RWPE2 (cell line): ENCODE data around the gene DOP1B.

Experiments used
- ATAC-seq: fragments of 200-7000 bp; cut with Tn5 transposase; 3 replicates; pipeline ENCODE4 v1.9.1; 2021; ENCODE audit warnings: low read depth
- DNase-seq: peaks from one replicate; pipeline ENCODE4 v3.0.0-alpha.2; 2020; ENCODE audit warnings: low spot score
- H3K27ac ChIP-seq: fragments of 450-650 bp; 2 replicates; pipeline ENCODE4 v1.5.1; 2017; ENCODE audit warnings: mild to moderate bottlenecking; ENCODE audit not compliant: poor library complexity, severe bottlenecking
- H3K27me3 ChIP-seq: fragments of 250-450 bp; sonication (Bioruptor Pico); 2 replicates; pipeline ENCODE4 v1.5.1; 2021; ENCODE audit warnings: mild to moderate bottlenecking, moderate library complexity; ENCODE audit not compliant: insufficient read depth, poor library complexity, severe bottlenecking
- H3K36me3 ChIP-seq: fragments of 250-450 bp; sonication (Bioruptor Pico); 2 replicates; pipeline ENCODE4 v1.5.1; 2020; ENCODE audit warnings: low read depth, mild to moderate bottlenecking, moderate library complexity
- H3K4me1 ChIP-seq: fragments of 250-450 bp; sonication (Bioruptor Pico); 2 replicates; pipeline ENCODE4 v1.5.1; 2021; ENCODE audit warnings: mild to moderate bottlenecking, moderate library complexity; ENCODE audit not compliant: insufficient read depth, poor library complexity, severe bottlenecking
- H3K4me3 ChIP-seq: fragments of 250-450 bp; sonication (Bioruptor Pico); 2 replicates; pipeline ENCODE4 v1.5.1; 2021; ENCODE audit warnings: mild to moderate bottlenecking, moderate library complexity; ENCODE audit not compliant: severe bottlenecking
- H3K9me3 ChIP-seq: fragments of 250-450 bp; sonication (Bioruptor Pico); 2 replicates; pipeline ENCODE4 v1.5.1; 2021; ENCODE audit warnings: mild to moderate bottlenecking, moderate library complexity; ENCODE audit not compliant: severe bottlenecking
- CTCF ChIP-seq: fragments of 450-650 bp; IDR thresholded peaks from one replicate; pipeline ENCODE4 v1.5.1; 2017; ENCODE audit warnings: mild to moderate bottlenecking, moderate library complexity; ENCODE audit not compliant: poor library complexity, severe bottlenecking

The DOP1B gene

GRCh38 chr21:36149788-36150711 lies 6.6 kb upstream of the DOP1B start:
- H3K27ac ChIP-seq = no peak overlapping the region
- no peak overlapping the region for H3K4me3 ChIP-seq
- H3K9me3 ChIP-seq = no peaks in the 10 kb centered on the region
- no peaks in the 10 kb centered on the region for H3K36me3 ChIP-seq
- DNase-seq = no peak
- H3K27me3 ChIP-seq = no peaks in the 10 kb centered on the region
- no peaks in the 10 kb centered on the region for H3K4me1 ChIP-seq
- no peak for ATAC-seq
- TF ChIP-seq CTCF = no peak

- Histone ChIP-seq H3K27ac (no peak overlapping the region), H3K27me3 (no peaks in the 10 kb centered on the region), H3K4me1 (no peaks in the 10 kb centered on the region), H3K9me3 (no peaks in the 10 kb centered on the region), H3K4me3 (peak overlapping the region; percentile 49), H3K36me3 (no peaks in the 10 kb centered on the region)
- TF ChIP-seq CTCF = no peak
- DNase-seq (no peak), ATAC-seq (peak; percentile 10)
Observed at GRCh38 chr21:36155603-36156338, 853 bp upstream of the DOP1B start.

- TF ChIP-seq CTCF = no peak
- peak overlapping the region; percentile 58 for H3K4me3 ChIP-seq
- no peaks in the 10 kb centered on the region for H3K4me1 ChIP-seq
- H3K9me3 ChIP-seq = no peaks in the 10 kb centered on the region
- peak; percentile 85 for ATAC-seq
- no peaks in the 10 kb centered on the region for H3K36me3 ChIP-seq
- DNase-seq = peak; percentile 96
- no peaks in the 10 kb centered on the region for H3K27me3 ChIP-seq
- no peak overlapping the region for H3K27ac ChIP-seq
Observed at GRCh38 chr21:36156339-36156814, 247 bp upstream of the DOP1B start.

GRCh38 chr21:36159356-36159921 lies 2.8 kb downstream of the DOP1B start:
- no peaks in the 10 kb centered on the region for H3K9me3 ChIP-seq
- TF ChIP-seq CTCF = no peak
- no peak overlapping the region for H3K4me3 ChIP-seq
- DNase-seq (no peak), ATAC-seq (no peak)
- H3K36me3 ChIP-seq = no peaks in the 10 kb centered on the region
- no peaks in the 10 kb centered on the region for H3K4me1 ChIP-seq
- H3K27me3 ChIP-seq = no peaks in the 10 kb centered on the region
- H3K27ac ChIP-seq = no peak overlapping the region
